ENCODE data around the gene TMOD3. TPM values are rescaled to one million over a fixed set of nuclear protein-coding genes. Genes with fewer than 3 reads are reported as not detected.

Gene TMOD3
- total RNA-seq, 1 donor from 2014 or later = 39.0 TPM

- DNase-seq (no peak), ATAC-seq (ENCODE audit: low read depth) (no peak)
- H3K9me3 Mint-ChIP-seq = no peaks in the 10 kb centered on the region
- no peak overlapping the region for H3K4me3 Mint-ChIP-seq
- ChIA-PET POLR2A (no interaction called here), CTCF (no interaction called here)
- H3K4me1 Mint-ChIP-seq = no peaks in the 10 kb centered on the region
- H3K36me3 Mint-ChIP-seq (ENCODE audit: low read depth) = peaks cover 8% of the 10 kb centered on the region
- no peak overlapping the region for H3K27ac Mint-ChIP-seq
- intact Hi-C loops (cut with micrococcal nuclease) = no loop called here
- H3K27me3 Mint-ChIP-seq = no peaks in the 10 kb centered on the region
- no peak for TF ChIP-seq CTCF (IDR thresholded peaks at IDR 0.05)
Observed at GRCh38 chr15:51793521-51794305, 35.7 kb upstream of the TMOD3 start.

- TF ChIP-seq CTCF (IDR thresholded peaks at IDR 0.05) = no peak
- intact Hi-C loops (cut with micrococcal nuclease) = no loop called here
- no peaks in the 10 kb centered on the region for H3K9me3 Mint-ChIP-seq
- no peaks in the 10 kb centered on the region for H3K27me3 Mint-ChIP-seq
- H3K27ac Mint-ChIP-seq = no peak overlapping the region
- peaks cover 27% of the 10 kb centered on the region for H3K36me3 Mint-ChIP-seq (ENCODE audit: low read depth)
- ChIA-PET POLR2A (no interaction called here), CTCF (interaction anchor here (1.3 kb wide), 1 partner anchor 20 kb away, joined by 3 read pairs; no protein-coding TSS in a partner anchor)
- H3K4me1 Mint-ChIP-seq = peaks cover 6% of the 10 kb centered on the region
- ATAC-seq (ENCODE audit: low read depth) (no peak), DNase-seq (no peak)
- H3K4me3 Mint-ChIP-seq = no peak overlapping the region
Observed at GRCh38 chr15:51796847-51797401, 32.5 kb upstream of the TMOD3 start.

GRCh38 chr15:51798281-51798680 is 31.2 kb upstream of the TMOD3 start:
- ChIA-PET CTCF (no interaction called here), POLR2A (no interaction called here)
- Mint-ChIP-seq H3K4me1 (peaks cover 6% of the 10 kb centered on the region), H3K9me3 (no peaks in the 10 kb centered on the region), H3K27ac (no peak overlapping the region), H3K36me3 (ENCODE audit: low read depth) (peaks cover 28% of the 10 kb centered on the region), H3K27me3 (no peaks in the 10 kb centered on the region), H3K4me3 (no peak overlapping the region)
- ATAC-seq (ENCODE audit: low read depth) (no peak), DNase-seq (no peak)
- TF ChIP-seq CTCF (IDR thresholded peaks at IDR 0.05) = no peak
- intact Hi-C loops (cut with micrococcal nuclease) = no loop called here

GRCh38 chr15:51799282-51800252 is 29.9 kb upstream of the TMOD3 start:
- ChIA-PET CTCF (interaction anchor here (0.7 to 0.8 kb wide), 2 partner anchors 23 to 150 kb away, joined by 3 to 5 read pairs; no protein-coding TSS in a partner anchor), POLR2A (no interaction called here)
- H3K27ac Mint-ChIP-seq = no peak overlapping the region
- H3K27me3 Mint-ChIP-seq = no peaks in the 10 kb centered on the region
- ATAC-seq (ENCODE audit: low read depth) (no peak), DNase-seq (no peak)
- peaks cover 36% of the 10 kb centered on the region for H3K36me3 Mint-ChIP-seq (ENCODE audit: low read depth)
- H3K9me3 Mint-ChIP-seq = no peaks in the 10 kb centered on the region
- no peak for TF ChIP-seq CTCF (IDR thresholded peaks at IDR 0.05)
- peaks cover 6% of the 10 kb centered on the region for H3K4me1 Mint-ChIP-seq
- H3K4me3 Mint-ChIP-seq = no peak overlapping the region
- intact Hi-C loops (cut with micrococcal nuclease) = no loop called here

All from activated B cell treated with CpG ODN at 0.5 μM for 24 hours (primary cell).